Esophagus muscularis mucosa (tissue), 4 donors: ENCODE measurements around the gene DSCAML1. TPM values are rescaled to one million over a fixed set of nuclear protein-coding genes. Genes with fewer than 3 reads are reported as not detected.

Experiments used
- DNase-seq: peaks from one replicate; pipeline ENCODE4 v3.0.0-alpha.2; 2017; ENCODE audit errors: extremely low spot score
- H3K27ac ChIP-seq, 4 donors: fragments of 200-600 bp; sonication (generic); replicated peaks in 1 of 4; 1 replicate in 3 of 4; 2 replicates in 1 of 4; pipeline ENCODE4 v1.5.1; 2016 to 2019; ENCODE audit warnings: mild to moderate bottlenecking in 1 of 4
- H3K27me3 ChIP-seq, 4 donors: fragments of 200-600 bp; sonication (generic); one replicate each; pipeline versions ENCODE4 v1.5.1 to v1.6.0; 2016 to 2019
- H3K36me3 ChIP-seq, 4 donors: fragments of 200-600 bp; sonication (generic); one replicate each; pipeline ENCODE4 v1.5.1; 2016 to 2019
- H3K4me1 ChIP-seq, 4 donors: fragments of 200-600 bp; sonication (generic); one replicate each; pipeline ENCODE4 v1.5.1; 2016 to 2019
- H3K4me3 ChIP-seq, 4 donors: fragments of 200-600 bp; sonication (generic); 1 replicate in 2 of 4; 2 replicates in 2 of 4; pipeline ENCODE4 v1.5.1; 2016 to 2019; ENCODE audit warnings: mild to moderate bottlenecking in 4 of 4, moderate library complexity in 1 of 4
- H3K9me3 ChIP-seq, 4 donors: fragments of 200-600 bp; sonication (generic); 1 replicate in 3 of 4; 2 replicates in 1 of 4; pipeline ENCODE4 v1.5.1; 2016 to 2019
- EP300 ChIP-seq: sonication (generic); formaldehyde crosslinking; IDR thresholded peaks from one replicate; pipeline ENCODE4 v1.6.1; 2017; ENCODE audit warnings: antibody characterized with exemption
- POLR2A ChIP-seq: fragments of 450-650 bp; IDR thresholded peaks from one replicate; pipeline ENCODE4 v1.6.1; 2017; ENCODE audit warnings: antibody characterized with exemption, moderate library complexity, mild to moderate bottlenecking, low read depth
- POLR2AphosphoS5 ChIP-seq, 2 donors: sonication (generic); formaldehyde crosslinking; IDR thresholded peaks; one replicate each; pipeline ENCODE4 v1.6.1; 2017; ENCODE audit warnings: antibody characterized with exemption in 2 of 2
- WGBS: methylation state at CpG from one replicate; pipeline ENCODE4 v1.1.5; 2018; 5-methylcytosine and 5-hydroxymethylcytosine counted together
- intact Hi-C: fragments of 100-400 bp; cut with DNase I; formaldehyde crosslinking; loops from one replicate; pipeline ENCODE4 v1.15.1; 2023
- total RNA-seq, 4 donors: library from RNA; depleted of rRNA; stranded (reverse); fragments of >200 nt; gene quantifications; one replicate each; pipeline versions ENCODE4 v1.1.0 to v1.2.1, GENCODE V29; 2016
- TF ChIP-seq, protein P1 (sequence below), 3 experiments: fragments of 200-600 bp in 2 of 3; fragments of 450-650 bp in 1 of 3; sonication (generic) in 2 of 3; IDR thresholded peaks; one replicate each; pipeline ENCODE4 v1.5.1; 2017 to 2019; ENCODE audit warnings: antibody characterized with exemption in 3 of 3, mild to moderate bottlenecking in 2 of 3, moderate library complexity in 1 of 3

DSCAML1 gene
- total RNA-seq, 4 donors from 2014 or later, result 0.50 to 5.8 (median 1.2) TPM

DNA sequence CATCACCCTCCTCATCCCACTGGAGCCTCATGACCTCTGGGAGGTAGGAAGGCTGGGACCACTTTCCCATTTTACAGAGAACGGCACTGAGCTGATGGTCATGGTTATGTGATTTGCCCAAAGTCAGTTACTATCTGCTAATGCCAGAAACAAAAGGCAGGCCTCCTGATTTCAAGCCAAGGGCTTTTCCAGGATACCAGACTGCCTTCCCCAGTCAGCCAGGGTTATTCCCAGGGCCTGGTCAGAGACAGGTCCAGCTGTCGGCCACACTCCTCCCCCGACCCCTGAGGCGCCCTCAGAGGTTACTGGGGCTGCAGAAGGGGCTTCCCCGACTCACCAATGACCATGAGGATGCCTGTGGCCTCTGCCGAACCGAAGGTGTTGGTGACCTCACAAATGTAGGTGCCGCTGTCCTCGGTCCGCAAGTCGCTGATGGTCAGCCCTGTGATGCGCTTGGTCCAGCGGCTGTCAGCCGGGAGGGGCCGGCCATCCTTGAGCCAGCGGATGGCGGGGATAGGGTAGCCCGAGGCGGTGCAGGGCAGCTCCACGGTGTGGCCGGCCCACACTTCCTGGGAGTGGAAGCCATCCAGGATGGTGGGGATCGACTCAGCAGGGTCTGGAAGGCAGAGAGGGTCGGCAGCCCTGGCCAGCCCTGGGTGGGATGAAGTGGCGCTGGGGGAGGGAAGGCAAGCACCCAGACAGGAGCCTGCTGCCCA lies 272.4 kb downstream of the DSCAML1 start:
- Histone ChIP-seq H3K36me3 (peaks cover 0 to 12% (median 0%) of the 10 kb centered on the region in 4 donors), H3K27me3 (peaks cover 0 to 24% (median 0%) of the 10 kb centered on the region in 4 donors), H3K27ac (no peak overlapping the region), H3K4me3 (no peak overlapping the region), H3K9me3 (no peaks in the 10 kb centered on the region), H3K4me1 (peaks cover 0 to 8% (median 6%) of the 10 kb centered on the region in 4 donors)
- TF ChIP-seq, protein P1, sequence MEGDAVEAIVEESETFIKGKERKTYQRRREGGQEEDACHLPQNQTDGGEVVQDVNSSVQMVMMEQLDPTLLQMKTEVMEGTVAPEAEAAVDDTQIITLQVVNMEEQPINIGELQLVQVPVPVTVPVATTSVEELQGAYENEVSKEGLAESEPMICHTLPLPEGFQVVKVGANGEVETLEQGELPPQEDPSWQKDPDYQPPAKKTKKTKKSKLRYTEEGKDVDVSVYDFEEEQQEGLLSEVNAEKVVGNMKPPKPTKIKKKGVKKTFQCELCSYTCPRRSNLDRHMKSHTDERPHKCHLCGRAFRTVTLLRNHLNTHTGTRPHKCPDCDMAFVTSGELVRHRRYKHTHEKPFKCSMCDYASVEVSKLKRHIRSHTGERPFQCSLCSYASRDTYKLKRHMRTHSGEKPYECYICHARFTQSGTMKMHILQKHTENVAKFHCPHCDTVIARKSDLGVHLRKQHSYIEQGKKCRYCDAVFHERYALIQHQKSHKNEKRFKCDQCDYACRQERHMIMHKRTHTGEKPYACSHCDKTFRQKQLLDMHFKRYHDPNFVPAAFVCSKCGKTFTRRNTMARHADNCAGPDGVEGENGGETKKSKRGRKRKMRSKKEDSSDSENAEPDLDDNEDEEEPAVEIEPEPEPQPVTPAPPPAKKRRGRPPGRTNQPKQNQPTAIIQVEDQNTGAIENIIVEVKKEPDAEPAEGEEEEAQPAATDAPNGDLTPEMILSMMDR (IDR thresholded peaks at IDR 0.05), result no peak
- TF ChIP-seq POLR2AphosphoS5 (IDR thresholded peaks at IDR 0.05) (no peak), POLR2A (no peak), EP300 (no peak)
- intact Hi-C loops, result no loop called here
- 91% methylated on average over 20 of the region's 24 CpGs for WGBS
- no peak for DNase-seq

GRCh38 chr11:117523680-117524079 lies 273.3 kb downstream of the DSCAML1 start:
- TF ChIP-seq POLR2AphosphoS5 (IDR thresholded peaks at IDR 0.05) (no peak), POLR2A (no peak), EP300 (no peak)
- TF ChIP-seq, protein P1 (IDR thresholded peaks at IDR 0.05), result no peak
- Histone ChIP-seq H3K9me3 (no peaks in the 10 kb centered on the region), H3K4me1 (peaks cover 0 to 15% (median 12%) of the 10 kb centered on the region in 4 donors), H3K27me3 (peaks cover 0 to 14% (median 0%) of the 10 kb centered on the region in 4 donors), H3K4me3 (no peak overlapping the region), H3K27ac (no peak overlapping the region), H3K36me3 (peaks cover 0 to 12% (median 0%) of the 10 kb centered on the region in 4 donors)
- intact Hi-C loops, result no loop called here
- DNase-seq, result no peak
- 58% methylated on average over 2 of the region's 3 CpGs for WGBS

- intact Hi-C loops, result no loop called here
- Histone ChIP-seq H3K27me3 (no peaks in the 10 kb centered on the region), H3K36me3 (peaks cover 0 to 12% (median 0%) of the 10 kb centered on the region in 4 donors), H3K27ac (no peak overlapping the region), H3K9me3 (no peaks in the 10 kb centered on the region), H3K4me1 (peaks cover 0 to 15% (median 12%) of the 10 kb centered on the region in 4 donors), H3K4me3 (no peak overlapping the region)
- no peak for DNase-seq
- WGBS, result 70% methylated on average over 2 of the region's 4 CpGs
- TF ChIP-seq EP300 (no peak), POLR2AphosphoS5 (IDR thresholded peaks at IDR 0.05) (no peak), POLR2A (no peak)
- TF ChIP-seq, protein P1 (IDR thresholded peaks at IDR 0.05), result no peak
These were observed 275.0 kb downstream of the DSCAML1 start for GRCh38 chr11:117521974-117522373.

DNA sequence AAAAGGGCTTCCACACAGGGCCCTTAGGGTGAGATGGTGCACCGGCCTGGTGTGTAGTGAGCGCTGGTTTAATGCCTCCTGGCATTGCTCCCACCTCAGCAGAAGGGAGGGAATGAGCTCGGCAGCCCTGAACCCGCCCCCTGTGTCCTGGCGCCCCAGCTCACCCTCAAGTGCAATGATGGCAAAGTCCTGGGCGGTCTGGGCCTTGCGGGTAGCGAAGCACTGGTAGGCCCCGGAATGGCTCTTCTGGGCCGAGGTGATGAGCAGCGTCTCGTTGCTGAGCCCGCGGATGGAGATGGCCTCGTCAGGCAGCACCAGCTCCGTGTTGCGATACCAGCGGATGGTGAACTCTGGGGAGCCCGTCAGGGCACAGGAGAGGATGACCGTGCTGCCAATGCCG lies 276.1 kb downstream of the DSCAML1 start:
- 93% methylated on average over 14 of the region's 21 CpGs for WGBS
- H3K27me3 ChIP-seq, result no peaks in the 10 kb centered on the region
- H3K9me3 ChIP-seq, result no peaks in the 10 kb centered on the region
- no peak for TF ChIP-seq EP300
- TF ChIP-seq POLR2AphosphoS5 (IDR thresholded peaks at IDR 0.05), result no peak
- TF ChIP-seq, protein P1 (IDR thresholded peaks at IDR 0.05), result no peak
- no peak for TF ChIP-seq POLR2A
- no peak overlapping the region for H3K4me3 ChIP-seq
- peaks cover 0 to 12% (median 0%) of the 10 kb centered on the region in 4 donors for H3K36me3 ChIP-seq
- H3K27ac ChIP-seq, result no peak overlapping the region
- intact Hi-C loops, result no loop called here
- H3K4me1 ChIP-seq, result peaks cover 0 to 15% (median 12%) of the 10 kb centered on the region in 4 donors
- no peak for DNase-seq

- Histone ChIP-seq H3K27me3 (no peaks in the 10 kb centered on the region), H3K4me1 (peaks cover 0 to 15% (median 12%) of the 10 kb centered on the region in 4 donors), H3K4me3 (no peak overlapping the region), H3K36me3 (peaks cover 0 to 12% (median 2%) of the 10 kb centered on the region in 4 donors), H3K27ac (peak overlapping the region in 3 of 4 donors; percentile 18 to 34 (median 23)), H3K9me3 (no peaks in the 10 kb centered on the region)
- TF ChIP-seq EP300 (no peak), POLR2A (no peak)
- TF ChIP-seq, protein P1 (IDR thresholded peaks at IDR 0.05), result no peak
- intact Hi-C loops, result no loop called here
- 89% methylated on average over 3 of the region's 3 CpGs for WGBS
- no peak for DNase-seq
These were observed 276.8 kb downstream of the DSCAML1 start for GRCh38 chr11:117520201-117520600.
